Gastroesophageal sphincter (tissue), 4 donors: ENCODE measurements around the gene ABCB6. TPM values are rescaled to one million over a fixed set of nuclear protein-coding genes. Genes with fewer than 3 reads are reported as not detected.
A peak's percentile ranks its signal among the peaks of the same experiment; 100 is the strongest.

Experiments
- ATAC-seq: fragments of 150-250 bp; one replicate; pipeline ENCODE4 v1.9.1; 2016; ENCODE audit warnings: mild to moderate bottlenecking, moderate library complexity
- H3K27ac ChIP-seq, 4 donors: fragments of 200-600 bp; sonication (generic) in 3 of 4; 1 replicate in 3 of 4; 2 replicates in 1 of 4; pipeline ENCODE4 v1.5.1; 2016 to 2019
- H3K27me3 ChIP-seq: fragments of 200-600 bp; sonication (generic); one replicate; pipeline ENCODE4 v1.5.1; 2019
- H3K36me3 ChIP-seq, 2 donors: fragments of 200-600 bp; sonication (generic); one replicate each; pipeline ENCODE4 v1.5.1; 2019; ENCODE audit warnings: control low read depth in 1 of 2
- H3K4me1 ChIP-seq, 3 donors: fragments of 200-600 bp; sonication (generic); 1 replicate in 2 of 3; 2 replicates in 1 of 3; pipeline ENCODE4 v1.5.1; 2016 to 2019; ENCODE audit warnings: control low read depth in 2 of 3
- H3K4me3 ChIP-seq, 2 donors: fragments of 200-600 bp; sonication (generic); one replicate each; pipeline ENCODE4 v1.5.1; 2019; ENCODE audit warnings: mild to moderate bottlenecking in 1 of 2, moderate library complexity in 1 of 2
- H3K9me3 ChIP-seq, 3 donors: fragments of 200-600 bp; sonication (generic); one replicate each; pipeline ENCODE4 v1.5.1; 2017 to 2019; ENCODE audit warnings: control low read depth in 2 of 3
- CTCF ChIP-seq, 4 experiments: fragments of 200-600 bp in 2 of 4; fragments of 450-650 bp in 2 of 4; sonication (generic) in 1 of 4; IDR thresholded peaks; one replicate each; pipeline ENCODE4 v1.5.1; 2017 to 2019; ENCODE audit warnings: antibody characterized with exemption in 4 of 4, mild to moderate bottlenecking in 2 of 4, moderate library complexity in 2 of 4
- EP300 ChIP-seq: sonication (generic); formaldehyde crosslinking; IDR thresholded peaks from one replicate; pipeline ENCODE4 v1.6.1; 2017; ENCODE audit warnings: antibody characterized with exemption, mild to moderate bottlenecking
- POLR2A ChIP-seq, 2 donors: fragments of 450-650 bp; IDR thresholded peaks; one replicate each; pipeline ENCODE4 v1.6.1; 2017; ENCODE audit warnings: antibody characterized with exemption in 2 of 2, mild to moderate bottlenecking in 2 of 2, moderate library complexity in 1 of 2
- POLR2AphosphoS5 ChIP-seq: sonication (generic); formaldehyde crosslinking; IDR thresholded peaks from one replicate; pipeline ENCODE4 v1.6.1; 2017; ENCODE audit warnings: antibody characterized with exemption
- WGBS, 2 donors: methylation state at CpG; one replicate each; pipeline ENCODE4 v1.1.5; 2018; ENCODE audit warnings: low coverage in 1 of 2; 5-methylcytosine and 5-hydroxymethylcytosine counted together
- total RNA-seq, 4 donors: library from RNA; depleted of rRNA; stranded (reverse); fragments of >200 nt; gene quantifications; one replicate each; pipeline ENCODE4 v1.1.0, GENCODE V29; 2016

The ABCB6 gene
- total RNA-seq, 4 donors from 2014 or later = 11.4 to 19.6 (median 16.8) TPM

GRCh38 chr2:219234331-219234730 is 15.6 kb upstream of the ABCB6 start:
- H3K4me3 ChIP-seq = no peak overlapping the region

GRCh38 chr2:219230059-219230540 is 11.3 kb upstream of the ABCB6 start:
- Histone ChIP-seq H3K9me3 (no peaks in the 10 kb centered on the region), H3K27me3 (no peaks in the 10 kb centered on the region), H3K4me1 (peaks cover 0 to 40% (median 19%) of the 10 kb centered on the region in 3 donors), H3K27ac (peak overlapping the region; percentile 70 to 96 (median 96)), H3K36me3 (peaks cover 0 to 59% of the 10 kb centered on the region in 2 donors), H3K4me3 (peak overlapping the region; percentile 67 to 78)
- WGBS, 2 donors = 0% methylated on average over 2 to 3 of the region's 24 CpGs
- TF ChIP-seq EP300 (no peak), POLR2A (IDR thresholded peaks at IDR 0.05) (no peak), POLR2AphosphoS5 (no peak), CTCF (IDR thresholded peaks at IDR 0.05) (no peak)
- peak; percentile 12 for ATAC-seq

More at GRCh38 chr2:219234331-219234730, 15.6 kb upstream of the ABCB6 start:
- peaks cover 0 to 78% of the 10 kb centered on the region in 2 donors for H3K36me3 ChIP-seq
- peaks cover 0 to 20% (median 6%) of the 10 kb centered on the region in 3 donors for H3K4me1 ChIP-seq
- H3K9me3 ChIP-seq = no peaks in the 10 kb centered on the region
- ATAC-seq = no peak
- TF ChIP-seq CTCF (IDR thresholded peaks at IDR 0.05) (no peak), POLR2AphosphoS5 (no peak), EP300 (no peak), POLR2A (IDR thresholded peaks at IDR 0.05) (no peak)
- WGBS, 2 donors = 76 to 79% methylated on average over 3 of the region's 3 CpGs
- H3K27me3 ChIP-seq = no peaks in the 10 kb centered on the region
- H3K27ac ChIP-seq = no peak overlapping the region

GRCh38 chr2:219229305-219230058 is 10.7 kb upstream of the ABCB6 start, which contains the start of the genes ANKZF1 and ATG9A:
ANKZF1 (plus strand) TSS chr2:219229806; CDS start chr2:219230258, 452 bp downstream.
ATG9A (minus strand) TSS chr2:219229636; CDS start chr2:219228024, 1,612 bp downstream.
- TF ChIP-seq POLR2AphosphoS5 (peak; percentile 98), EP300 (no peak), CTCF (IDR thresholded peaks at IDR 0.05) (peak in 2 of 4 experiments; percentile 14 to 21), POLR2A (IDR thresholded peaks at IDR 0.05) (peak; percentile 69 to 81)
- H3K27ac ChIP-seq = peak within 1 kb of the TSS; percentile 77 to 96 (median 96)
- ATAC-seq = peak; percentile 99
- H3K4me3 ChIP-seq = peak within 1 kb of the TSS; percentile 67 to 78
- H3K9me3 ChIP-seq = no peaks in the 10 kb centered on the region
- H3K36me3 ChIP-seq = peaks cover 0 to 59% of the 10 kb centered on the region in 2 donors
- WGBS, 2 donors = 4% methylated on average over 11 of the region's 80 CpGs; no CpG with 5 or more reads in 1 of the 2 donors
- peaks cover 0 to 40% (median 19%) of the 10 kb centered on the region in 3 donors for H3K4me1 ChIP-seq
- no peaks in the 10 kb centered on the region for H3K27me3 ChIP-seq

- Histone ChIP-seq H3K27ac (peak overlapping the region; percentile 77 to 96 (median 96)), H3K4me1 (peaks cover 0 to 40% (median 19%) of the 10 kb centered on the region in 3 donors), H3K9me3 (no peaks in the 10 kb centered on the region), H3K36me3 (peaks cover 0 to 59% of the 10 kb centered on the region in 2 donors), H3K4me3 (peak overlapping the region; percentile 67 to 78), H3K27me3 (no peaks in the 10 kb centered on the region)
- ATAC-seq = peak; percentile 14
- no peak for TF ChIP-seq POLR2AphosphoS5
- no peak for TF ChIP-seq EP300
- no CpG with 5 or more reads among the region's 19 CpGs for WGBS, 2 donors
Observed at GRCh38 chr2:219228911-219229304, 10.2 kb upstream of the ABCB6 start.

GRCh38 chr2:219228041-219228910 is 9.5 kb upstream of the ABCB6 start:
- H3K36me3 ChIP-seq = peaks cover 0 to 59% of the 10 kb centered on the region in 2 donors
- no peaks in the 10 kb centered on the region for H3K27me3 ChIP-seq
- peaks cover 0 to 40% (median 19%) of the 10 kb centered on the region in 3 donors for H3K4me1 ChIP-seq
- TF ChIP-seq CTCF (IDR thresholded peaks at IDR 0.05) (no peak), POLR2AphosphoS5 (no peak), POLR2A (IDR thresholded peaks at IDR 0.05) (no peak), EP300 (no peak)
- WGBS, 2 donors = 38 to 44% methylated on average over 1 to 4 of the region's 7 CpGs
- H3K4me3 ChIP-seq = peak overlapping the region; percentile 67 to 78
- peak overlapping the region; percentile 77 to 96 (median 96) for H3K27ac ChIP-seq
- H3K9me3 ChIP-seq = no peaks in the 10 kb centered on the region
- no peak for ATAC-seq
